ENCODE measurements around the gene PLCB4. TPM values are rescaled to one million over a fixed set of nuclear protein-coding genes. Genes with fewer than 3 reads are reported as not detected.

PLCB4 gene
- total RNA-seq, 4 donors from 2014 or later = 6.3 to 24.5 (median 10.4) TPM

DNA sequence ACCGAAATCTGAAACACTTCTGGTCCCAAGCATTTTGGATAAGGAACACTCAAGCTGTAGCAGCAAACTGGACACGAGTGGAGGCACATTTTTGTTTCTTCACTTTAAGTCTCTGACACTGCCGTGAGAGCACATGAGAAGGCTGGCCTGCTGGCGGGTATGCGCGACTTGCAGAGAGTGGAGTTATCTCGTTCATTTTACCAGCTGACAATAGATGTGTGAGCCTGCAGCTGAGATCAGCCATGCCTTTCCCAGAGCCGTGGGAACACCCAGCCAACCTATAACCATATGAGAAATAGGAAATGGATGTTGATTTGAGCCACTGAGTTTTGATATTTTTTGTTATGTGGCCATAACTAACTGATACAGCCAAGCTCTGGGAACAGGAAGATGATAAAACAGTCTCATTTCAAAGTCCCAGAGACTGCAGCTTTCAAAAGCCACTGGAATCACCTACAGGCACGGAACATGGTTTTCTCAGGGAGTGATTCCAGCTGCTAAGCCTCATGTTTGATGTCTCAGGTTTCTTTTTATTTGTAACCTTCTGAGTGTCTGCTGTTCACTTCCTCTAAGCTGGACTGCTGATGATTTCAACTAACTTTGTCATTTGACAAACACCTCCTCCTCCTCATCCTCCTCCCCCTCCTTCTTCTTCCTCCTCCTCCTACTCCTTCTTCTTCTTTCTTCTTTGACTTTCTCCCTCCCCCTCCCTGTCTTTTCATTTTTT, 416.9 kb downstream of the PLCB4 start:
- H3K27me3 ChIP-seq = no peaks in the 10 kb centered on the region
- DNase-seq (ENCODE audit: low spot score in 2 of 2) = no peak
- TF ChIP-seq EP300 (IDR thresholded peaks at IDR 0.05) = no peak
- no peak for TF ChIP-seq POLR2A (IDR thresholded peaks at IDR 0.05)
- TF ChIP-seq POLR2AphosphoS5 (IDR thresholded peaks at IDR 0.05) = no peak
- TF ChIP-seq, protein P1, sequence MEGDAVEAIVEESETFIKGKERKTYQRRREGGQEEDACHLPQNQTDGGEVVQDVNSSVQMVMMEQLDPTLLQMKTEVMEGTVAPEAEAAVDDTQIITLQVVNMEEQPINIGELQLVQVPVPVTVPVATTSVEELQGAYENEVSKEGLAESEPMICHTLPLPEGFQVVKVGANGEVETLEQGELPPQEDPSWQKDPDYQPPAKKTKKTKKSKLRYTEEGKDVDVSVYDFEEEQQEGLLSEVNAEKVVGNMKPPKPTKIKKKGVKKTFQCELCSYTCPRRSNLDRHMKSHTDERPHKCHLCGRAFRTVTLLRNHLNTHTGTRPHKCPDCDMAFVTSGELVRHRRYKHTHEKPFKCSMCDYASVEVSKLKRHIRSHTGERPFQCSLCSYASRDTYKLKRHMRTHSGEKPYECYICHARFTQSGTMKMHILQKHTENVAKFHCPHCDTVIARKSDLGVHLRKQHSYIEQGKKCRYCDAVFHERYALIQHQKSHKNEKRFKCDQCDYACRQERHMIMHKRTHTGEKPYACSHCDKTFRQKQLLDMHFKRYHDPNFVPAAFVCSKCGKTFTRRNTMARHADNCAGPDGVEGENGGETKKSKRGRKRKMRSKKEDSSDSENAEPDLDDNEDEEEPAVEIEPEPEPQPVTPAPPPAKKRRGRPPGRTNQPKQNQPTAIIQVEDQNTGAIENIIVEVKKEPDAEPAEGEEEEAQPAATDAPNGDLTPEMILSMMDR (IDR thresholded peaks at IDR 0.05) = no peak
- no peaks in the 10 kb centered on the region for H3K36me3 ChIP-seq
- no peaks in the 10 kb centered on the region for H3K9me3 ChIP-seq
- H3K4me3 ChIP-seq = no peak overlapping the region
- no peak overlapping the region for H3K27ac ChIP-seq
- no peaks in the 10 kb centered on the region for H3K4me1 ChIP-seq
- WGBS = 87% methylated on average over 9 of the region's 9 CpGs

DNA sequence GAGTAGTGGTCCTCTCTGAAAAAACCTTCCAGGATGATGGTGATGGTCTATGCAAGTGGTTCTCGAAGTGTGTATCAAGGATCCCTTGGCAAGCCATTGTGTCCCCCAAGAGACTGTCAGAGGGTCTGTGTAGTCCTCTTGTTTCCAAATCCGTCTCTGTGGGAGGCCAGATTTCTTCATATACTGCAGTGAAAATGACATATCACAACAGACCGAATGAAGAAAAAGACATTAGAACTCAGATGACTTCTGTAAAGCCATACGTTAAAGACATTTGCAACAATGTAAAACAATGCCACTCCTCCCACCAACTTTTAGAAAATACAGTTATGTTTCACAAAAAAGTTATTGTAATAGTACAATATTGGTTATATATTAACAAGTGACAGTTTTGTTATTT, 418.3 kb downstream of the PLCB4 start:
- no peak for DNase-seq (ENCODE audit: low spot score in 2 of 2)
- no peaks in the 10 kb centered on the region for H3K4me1 ChIP-seq
- H3K36me3 ChIP-seq = no peaks in the 10 kb centered on the region
- H3K9me3 ChIP-seq = no peaks in the 10 kb centered on the region
- H3K4me3 ChIP-seq = no peak overlapping the region
- no peak overlapping the region for H3K27ac ChIP-seq
- TF ChIP-seq, protein P1 (IDR thresholded peaks at IDR 0.05) = no peak
- TF ChIP-seq EP300 (IDR thresholded peaks at IDR 0.05) (no peak), POLR2A (IDR thresholded peaks at IDR 0.05) (no peak), POLR2AphosphoS5 (IDR thresholded peaks at IDR 0.05) (no peak)
- 85% methylated on average over 4 of the region's 4 CpGs for WGBS
- no peaks in the 10 kb centered on the region for H3K27me3 ChIP-seq

DNA sequence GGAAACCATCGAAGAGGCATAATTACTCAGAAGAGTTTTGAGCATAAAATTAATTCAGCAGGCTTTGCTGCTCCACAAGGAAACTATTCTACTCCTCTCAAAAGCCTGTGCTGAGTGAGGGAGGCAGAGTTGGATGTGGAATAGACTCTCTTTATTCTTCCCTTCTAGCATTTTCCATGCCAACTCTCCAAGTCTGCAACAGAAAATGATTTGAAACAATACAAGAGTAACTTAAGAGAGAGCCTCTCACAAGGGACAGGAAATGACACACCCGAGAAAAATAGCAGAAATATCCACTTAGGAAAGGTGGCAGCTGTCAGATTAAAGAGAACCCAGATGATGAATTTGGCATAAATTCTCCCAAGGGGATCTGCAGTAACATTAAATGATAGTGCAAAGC, 419.2 kb downstream of the PLCB4 start:
- Histone ChIP-seq H3K36me3 (no peaks in the 10 kb centered on the region), H3K4me3 (no peak overlapping the region), H3K27ac (no peak overlapping the region), H3K9me3 (no peaks in the 10 kb centered on the region), H3K27me3 (no peaks in the 10 kb centered on the region), H3K4me1 (no peaks in the 10 kb centered on the region)
- no peak for DNase-seq (ENCODE audit: low spot score in 2 of 2)
- TF ChIP-seq POLR2AphosphoS5 (IDR thresholded peaks at IDR 0.05) (no peak), EP300 (IDR thresholded peaks at IDR 0.05) (no peak), POLR2A (IDR thresholded peaks at IDR 0.05) (no peak)
- 41% methylated on average over 2 of the region's 2 CpGs for WGBS

DNA sequence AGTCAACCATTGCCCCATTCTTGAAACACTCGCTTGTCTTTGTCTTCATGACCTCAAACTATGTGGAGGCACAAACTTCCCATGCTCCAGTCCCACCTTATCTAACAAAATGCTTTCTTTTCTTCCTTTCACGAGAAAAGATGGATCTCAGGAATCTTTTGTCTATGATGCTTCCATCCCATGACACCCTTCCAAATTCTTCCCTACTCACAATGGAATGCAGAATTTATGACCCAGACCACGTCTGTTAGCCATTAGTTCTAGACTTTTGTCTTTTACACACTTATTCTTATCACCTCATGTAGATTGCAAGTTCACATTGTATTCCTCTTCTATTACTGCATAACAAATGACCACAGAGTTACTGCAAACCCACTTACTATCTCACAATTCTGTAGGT, 421.3 kb downstream of the PLCB4 start:
- Histone ChIP-seq H3K9me3 (no peaks in the 10 kb centered on the region), H3K4me1 (no peaks in the 10 kb centered on the region), H3K36me3 (no peaks in the 10 kb centered on the region), H3K27ac (no peak overlapping the region), H3K4me3 (no peak overlapping the region), H3K27me3 (no peaks in the 10 kb centered on the region)
- no peak for DNase-seq (ENCODE audit: low spot score in 2 of 2)
- 71% methylated on average over 3 of the region's 3 CpGs for WGBS
- TF ChIP-seq, protein P1 (IDR thresholded peaks at IDR 0.05) = no peak
- no peak for TF ChIP-seq POLR2AphosphoS5 (IDR thresholded peaks at IDR 0.05)

DNA sequence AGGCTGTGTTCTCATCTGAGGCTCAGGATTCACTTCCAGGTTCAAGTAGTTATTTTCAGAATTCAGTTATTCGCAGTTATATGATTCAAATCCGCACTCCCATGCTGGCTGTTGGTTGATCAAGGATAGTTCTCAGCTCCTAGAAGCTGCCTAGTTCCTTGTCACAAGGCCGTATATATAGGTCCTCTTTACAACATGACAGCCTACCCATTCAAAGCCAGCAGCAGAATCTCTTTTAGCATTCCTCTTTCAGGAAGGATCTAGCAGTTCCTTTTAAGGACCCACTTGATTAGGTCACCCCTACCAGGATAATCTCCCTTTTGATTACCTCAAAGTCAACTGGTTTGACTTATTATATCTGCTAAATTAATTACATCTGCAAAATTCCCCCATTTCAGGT, 421.7 kb downstream of the PLCB4 start:
- Histone ChIP-seq H3K9me3 (no peaks in the 10 kb centered on the region), H3K36me3 (no peaks in the 10 kb centered on the region), H3K4me3 (no peak overlapping the region), H3K4me1 (no peaks in the 10 kb centered on the region), H3K27ac (no peak overlapping the region), H3K27me3 (no peaks in the 10 kb centered on the region)
- TF ChIP-seq POLR2A (IDR thresholded peaks at IDR 0.05) (no peak), EP300 (IDR thresholded peaks at IDR 0.05) (no peak), POLR2AphosphoS5 (IDR thresholded peaks at IDR 0.05) (no peak)
- TF ChIP-seq, protein P1 (IDR thresholded peaks at IDR 0.05) = no peak
- WGBS = 97% methylated on average over 3 of the region's 3 CpGs
- DNase-seq (ENCODE audit: low spot score in 2 of 2) = no peak

DNA sequence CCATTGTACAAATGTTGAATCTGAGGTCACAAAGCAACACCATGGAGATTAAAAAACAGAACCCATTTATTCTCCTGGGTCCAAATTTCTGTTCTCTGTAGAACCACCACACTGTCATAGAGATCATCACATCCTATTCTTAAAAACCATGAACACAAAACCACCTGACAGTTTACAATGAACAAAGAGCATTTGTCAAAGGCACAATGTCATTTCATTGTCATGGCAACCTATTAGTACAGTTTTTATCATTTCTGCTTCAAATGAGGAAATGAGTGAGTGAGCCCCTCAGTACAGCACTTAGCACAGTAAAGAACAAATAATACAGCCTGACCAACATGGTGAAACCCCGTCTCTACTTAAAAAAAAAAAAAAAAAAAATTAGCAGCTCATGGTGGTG, 422.4 kb downstream of the PLCB4 start:
- WGBS = 75% methylated on average over 1 of the region's 1 CpG
- Histone ChIP-seq H3K27ac (no peak overlapping the region), H3K36me3 (no peaks in the 10 kb centered on the region), H3K4me3 (no peak overlapping the region), H3K9me3 (no peaks in the 10 kb centered on the region), H3K27me3 (no peaks in the 10 kb centered on the region), H3K4me1 (no peaks in the 10 kb centered on the region)
- DNase-seq (ENCODE audit: low spot score in 2 of 2) = no peak
- TF ChIP-seq POLR2A (IDR thresholded peaks at IDR 0.05) = no peak
- no peak for TF ChIP-seq POLR2AphosphoS5 (IDR thresholded peaks at IDR 0.05)
- TF ChIP-seq, protein P1 (IDR thresholded peaks at IDR 0.05) = no peak
- no peak for TF ChIP-seq EP300 (IDR thresholded peaks at IDR 0.05)
